Skeletal muscle satellite cell (primary cell): Measurements from ENCODE around the gene PSTPIP1. TPM values are rescaled to one million over a fixed set of nuclear protein-coding genes. Genes with fewer than 3 reads are reported as not detected.

ENCODE experiments used
- H3K27me3 ChIP-seq: 2 replicates; pipeline ENCODE4 v1.7.0; 2013; ENCODE audit warnings: low read length; ENCODE audit not compliant: control insufficient read depth, insufficient read depth
- H3K36me3 ChIP-seq: 2 replicates; pipeline ENCODE4 v1.7.0; 2013; ENCODE audit warnings: mild to moderate bottlenecking, control low read depth, low read length; ENCODE audit not compliant: insufficient read depth
- H3K4me1 ChIP-seq: 2 replicates; pipeline ENCODE4 v1.7.0; 2013; ENCODE audit warnings: low read length; ENCODE audit not compliant: control insufficient read depth, insufficient read depth
- H3K4me2 ChIP-seq: 2 replicates; pipeline ENCODE4 v1.7.0; 2013; ENCODE audit warnings: mild to moderate bottlenecking, low read length
- H3K4me3 ChIP-seq: 2 replicates; pipeline ENCODE4 v1.7.0; 2013; ENCODE audit warnings: low read length
- H3K9ac ChIP-seq: 2 replicates; pipeline ENCODE4 v1.7.0; 2013; ENCODE audit warnings: mild to moderate bottlenecking, low read depth, low read length, moderate library complexity
- H3K9me3 ChIP-seq: replicated peaks from 2 replicates; pipeline ENCODE4 v1.7.0; 2013; ENCODE audit warnings: mild to moderate bottlenecking, control low read depth, low read length
- small RNA-seq: library from RNA; depleted of rRNA; stranded (forward); fragments of <200 nt; gene quantifications from one replicate; pipeline ENCODE3, GENCODE V24; 2012

Gene PSTPIP1

DNA sequence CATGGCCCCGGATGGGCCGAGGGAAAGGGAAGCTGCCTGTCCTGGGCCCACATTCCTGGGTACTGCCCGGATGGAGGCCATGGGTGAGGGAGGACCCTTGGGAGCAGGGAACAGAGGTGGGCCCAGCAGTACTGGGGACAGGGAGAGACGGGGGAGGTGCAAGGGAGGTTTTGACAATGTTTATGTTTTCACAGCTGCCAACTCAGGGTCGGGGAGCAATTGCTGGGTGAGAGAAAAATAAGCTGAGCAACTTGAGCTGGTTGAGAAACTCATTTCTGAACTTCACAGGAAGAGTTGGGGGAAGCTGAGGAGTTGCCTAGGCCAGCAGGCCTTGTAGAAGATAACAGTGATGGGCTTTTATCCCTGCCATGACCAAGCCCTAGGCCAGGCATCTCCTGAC lies 87.0 kb downstream of the PSTPIP1 start:
- H3K9ac ChIP-seq: no peak overlapping the region
- H3K4me1 ChIP-seq: peaks cover 15% of the 10 kb centered on the region
- no peaks in the 10 kb centered on the region for H3K9me3 ChIP-seq
- H3K36me3 ChIP-seq: no peaks in the 10 kb centered on the region
- no peak overlapping the region for H3K4me2 ChIP-seq
- no peaks in the 10 kb centered on the region for H3K27me3 ChIP-seq
- no peak overlapping the region for H3K4me3 ChIP-seq

DNA sequence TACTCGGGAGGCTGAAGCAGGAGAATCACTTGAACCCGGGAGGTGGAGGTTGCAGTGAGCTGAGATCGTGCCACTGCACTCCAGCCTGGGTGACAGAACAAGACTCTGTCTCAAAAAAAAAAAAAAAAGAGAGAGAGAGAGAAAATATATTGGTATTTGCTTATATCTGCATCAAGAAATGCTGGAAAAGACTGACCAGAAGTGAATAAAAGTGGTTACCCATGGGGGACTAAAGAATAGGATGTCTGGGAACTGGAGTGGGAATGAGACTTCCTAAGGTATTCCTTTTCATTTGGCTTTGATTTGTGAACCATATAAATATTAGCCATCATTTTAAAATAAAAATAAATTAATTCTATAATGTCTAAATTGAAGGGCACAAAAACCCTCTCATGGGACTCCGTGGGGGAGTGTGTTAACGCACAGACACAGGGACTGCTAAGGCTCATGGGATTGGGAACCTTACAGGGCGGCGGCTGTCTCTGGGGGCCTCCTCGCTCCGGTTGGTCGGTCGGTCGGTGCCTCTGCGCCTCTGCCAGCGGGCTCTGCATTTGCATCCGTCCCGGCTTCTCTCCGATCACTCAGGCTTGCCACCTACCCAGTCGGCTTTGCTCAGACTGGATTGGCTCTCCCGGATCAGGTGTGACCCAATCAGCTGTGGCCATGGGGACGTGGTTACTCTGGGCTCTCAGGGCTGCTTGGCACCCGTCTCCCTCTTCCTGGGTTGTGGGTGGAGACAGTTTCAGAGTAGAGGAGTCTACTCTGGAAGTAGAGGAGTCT lies 88.6 kb downstream of the PSTPIP1 start:
- Histone ChIP-seq H3K4me3 (peak overlapping the region; percentile 44), H3K36me3 (no peaks in the 10 kb centered on the region), H3K9me3 (no peaks in the 10 kb centered on the region), H3K27me3 (no peaks in the 10 kb centered on the region), H3K4me2 (peak overlapping the region; percentile 69), H3K9ac (no peak overlapping the region), H3K4me1 (peaks cover 15% of the 10 kb centered on the region)

- Histone ChIP-seq H3K9ac (no peak overlapping the region), H3K4me2 (no peak overlapping the region), H3K9me3 (no peaks in the 10 kb centered on the region), H3K4me3 (no peak overlapping the region), H3K4me1 (peaks cover 15% of the 10 kb centered on the region), H3K27me3 (no peaks in the 10 kb centered on the region), H3K36me3 (no peaks in the 10 kb centered on the region)
These were observed 89.5 kb downstream of the PSTPIP1 start for GRCh38 chr15:77084436-77084835.

DNA sequence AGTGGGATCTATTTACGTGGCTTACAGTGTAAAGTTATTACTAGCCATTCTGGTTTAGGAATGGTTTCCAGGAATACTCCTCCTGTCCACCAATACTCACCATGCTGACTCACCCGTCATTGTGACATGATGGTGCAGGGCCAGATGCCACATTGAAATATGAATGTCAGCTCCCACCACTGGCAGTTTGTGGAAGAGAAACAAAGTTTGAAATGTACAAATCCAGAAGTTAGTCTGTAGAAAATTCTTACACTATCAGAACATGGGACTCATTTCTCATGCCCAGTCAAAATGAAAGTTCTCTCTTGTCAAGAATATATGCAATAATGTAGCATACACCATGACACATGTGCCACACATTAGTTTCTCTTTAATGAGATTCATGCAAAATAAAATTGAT lies 90.4 kb downstream of the PSTPIP1 start:
- no peak overlapping the region for H3K4me3 ChIP-seq

More for the DNA sequence above, 90.4 kb downstream of the PSTPIP1 start:
- H3K9me3 ChIP-seq: no peaks in the 10 kb centered on the region
- no peaks in the 10 kb centered on the region for H3K36me3 ChIP-seq
- no peaks in the 10 kb centered on the region for H3K27me3 ChIP-seq
- H3K4me2 ChIP-seq: no peak overlapping the region
- no peak overlapping the region for H3K9ac ChIP-seq
- H3K4me1 ChIP-seq: peaks cover 15% of the 10 kb centered on the region

Small RNA genes lying within 50 kb of the gene (small RNA-seq; reads per million reads assigned to genes)
- not detected for gene RN7SL278P
